ENCODE results near the gene MDM2. TPM values are rescaled to one million over a fixed set of nuclear protein-coding genes. Genes with fewer than 3 reads are reported as not detected.

The MDM2 gene
- total RNA-seq, 3 donors from 2014 or later (not counting 1 experiment from before 2014, with no cell fraction given), result 130 to 143 (median 132) TPM

DNA sequence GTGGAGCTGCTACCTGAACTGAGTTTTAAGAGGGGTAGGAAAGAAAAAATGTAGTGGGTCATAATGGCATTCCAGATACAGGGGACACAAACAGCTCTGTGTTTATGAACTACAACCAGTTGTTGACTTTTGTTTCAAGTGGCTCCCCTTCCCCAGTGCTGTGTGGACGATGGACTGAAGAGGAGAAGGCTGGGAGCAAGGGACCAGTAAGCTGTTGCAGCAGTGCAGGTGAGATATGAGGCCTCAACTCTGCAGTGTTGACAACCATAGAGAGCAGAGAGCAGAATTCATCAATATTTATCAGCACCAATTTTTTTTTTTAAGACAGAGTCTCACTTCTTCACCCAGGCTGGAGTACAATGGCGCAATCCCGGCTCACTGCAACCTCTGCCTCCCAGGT lies 46.6 kb downstream of the MDM2 start:
- H3K4me1 Mint-ChIP-seq, result no peaks in the 10 kb centered on the region
- Histone ChIP-seq H3K4me3 (ENCODE audit: low read length) (no peak overlapping the region), H3K36me3 (ENCODE audit: control insufficient read depth, insufficient read depth, low read length) (no peaks in the 10 kb centered on the region), H3K27me3 (ENCODE audit: control insufficient read depth, insufficient read depth, low read length) (no peaks in the 10 kb centered on the region), H3K9me3 (ENCODE audit: control insufficient read depth, insufficient read depth, low read length) (no peaks in the 10 kb centered on the region), H3K27ac (ENCODE audit: low read length) (no peak overlapping the region), H3K4me1 (ENCODE audit: control insufficient read depth, insufficient read depth, low read length) (no peaks in the 10 kb centered on the region)
- no peaks in the 10 kb centered on the region for H3K36me3 Mint-ChIP-seq
- intact Hi-C loops (cut with micrococcal nuclease), result no loop called here
- WGBS (ENCODE audit: insufficient coverage), result 92% methylated on average over 3 of the region's 3 CpGs
- TF ChIP-seq, protein P1, sequence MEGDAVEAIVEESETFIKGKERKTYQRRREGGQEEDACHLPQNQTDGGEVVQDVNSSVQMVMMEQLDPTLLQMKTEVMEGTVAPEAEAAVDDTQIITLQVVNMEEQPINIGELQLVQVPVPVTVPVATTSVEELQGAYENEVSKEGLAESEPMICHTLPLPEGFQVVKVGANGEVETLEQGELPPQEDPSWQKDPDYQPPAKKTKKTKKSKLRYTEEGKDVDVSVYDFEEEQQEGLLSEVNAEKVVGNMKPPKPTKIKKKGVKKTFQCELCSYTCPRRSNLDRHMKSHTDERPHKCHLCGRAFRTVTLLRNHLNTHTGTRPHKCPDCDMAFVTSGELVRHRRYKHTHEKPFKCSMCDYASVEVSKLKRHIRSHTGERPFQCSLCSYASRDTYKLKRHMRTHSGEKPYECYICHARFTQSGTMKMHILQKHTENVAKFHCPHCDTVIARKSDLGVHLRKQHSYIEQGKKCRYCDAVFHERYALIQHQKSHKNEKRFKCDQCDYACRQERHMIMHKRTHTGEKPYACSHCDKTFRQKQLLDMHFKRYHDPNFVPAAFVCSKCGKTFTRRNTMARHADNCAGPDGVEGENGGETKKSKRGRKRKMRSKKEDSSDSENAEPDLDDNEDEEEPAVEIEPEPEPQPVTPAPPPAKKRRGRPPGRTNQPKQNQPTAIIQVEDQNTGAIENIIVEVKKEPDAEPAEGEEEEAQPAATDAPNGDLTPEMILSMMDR (IDR thresholded peaks at IDR 0.05), result no peak
- DNase-seq (no peak), ATAC-seq (no peak)
- H3K27me3 Mint-ChIP-seq (ENCODE audit: low read depth in 2 of 2), result no peaks in the 10 kb centered on the region
- H3K27ac Mint-ChIP-seq, result no peak overlapping the region
- H3K4me3 Mint-ChIP-seq, result no peak overlapping the region
- H3K9me3 Mint-ChIP-seq, result no peaks in the 10 kb centered on the region

DNA sequence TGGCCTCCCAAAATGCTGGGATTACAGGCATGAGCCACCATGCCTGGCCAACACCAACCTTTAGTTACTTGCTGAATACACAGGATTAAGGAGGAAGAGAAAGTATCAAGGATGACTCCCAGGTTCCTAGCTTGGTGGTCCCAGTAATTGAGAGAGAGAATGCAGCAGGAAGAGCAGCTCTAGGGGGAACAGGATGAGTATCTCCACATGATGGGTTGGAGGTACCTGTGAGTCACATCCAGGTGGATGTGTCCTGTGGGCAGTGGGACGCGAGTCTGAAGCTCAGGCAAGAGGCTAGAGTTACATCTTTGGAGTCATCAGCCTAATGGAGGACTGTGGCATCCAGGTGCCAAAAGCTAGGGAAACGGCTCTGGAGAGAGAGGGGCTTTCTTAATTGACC lies 47.1 kb downstream of the MDM2 start:
- no peaks in the 10 kb centered on the region for H3K9me3 Mint-ChIP-seq
- ATAC-seq, result no peak
- H3K36me3 Mint-ChIP-seq, result no peaks in the 10 kb centered on the region
- H3K4me1 Mint-ChIP-seq, result no peaks in the 10 kb centered on the region
- TF ChIP-seq, protein P1 (IDR thresholded peaks at IDR 0.05), result no peak
- H3K27ac Mint-ChIP-seq, result no peak overlapping the region
- Histone ChIP-seq H3K4me3 (ENCODE audit: low read length) (no peak overlapping the region), H3K27me3 (ENCODE audit: control insufficient read depth, insufficient read depth, low read length) (peaks cover 1% of the 10 kb centered on the region), H3K4me1 (ENCODE audit: control insufficient read depth, insufficient read depth, low read length) (no peaks in the 10 kb centered on the region), H3K9me3 (ENCODE audit: control insufficient read depth, insufficient read depth, low read length) (no peaks in the 10 kb centered on the region), H3K36me3 (ENCODE audit: control insufficient read depth, insufficient read depth, low read length) (no peaks in the 10 kb centered on the region), H3K27ac (ENCODE audit: low read length) (no peak overlapping the region)
- peaks cover 3 to 5% of the 10 kb centered on the region in 2 donors for H3K27me3 Mint-ChIP-seq (ENCODE audit: low read depth in 2 of 2)
- intact Hi-C loops (cut with micrococcal nuclease), result no loop called here
- DNase-seq, result no peak
- 92% methylated on average over 3 of the region's 3 CpGs for WGBS (ENCODE audit: insufficient coverage)
- no peak overlapping the region for H3K4me3 Mint-ChIP-seq

DNA sequence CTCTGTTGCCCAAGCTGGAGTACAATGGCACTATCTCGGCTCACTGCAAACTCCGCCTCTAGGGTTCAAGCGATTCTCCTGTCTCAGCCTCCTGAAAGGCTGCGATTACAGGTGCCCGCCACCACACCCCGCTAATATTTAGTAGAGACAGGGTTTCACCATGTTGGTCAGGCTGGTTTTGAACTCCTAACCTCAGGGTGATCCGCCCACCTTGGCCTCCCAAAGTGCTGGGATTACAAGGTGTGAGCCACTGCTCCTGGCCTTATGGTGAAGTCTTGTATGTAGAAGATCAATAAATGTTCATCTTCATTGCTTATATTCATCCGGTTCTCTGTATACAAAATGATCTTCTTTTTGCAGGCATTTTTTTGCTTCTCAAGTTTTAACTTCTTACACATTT lies 47.8 kb downstream of the MDM2 start:
- no peaks in the 10 kb centered on the region for H3K36me3 Mint-ChIP-seq
- H3K4me1 Mint-ChIP-seq, result no peaks in the 10 kb centered on the region
- H3K27me3 Mint-ChIP-seq (ENCODE audit: low read depth in 2 of 2), result peaks cover 4 to 10% of the 10 kb centered on the region in 2 donors
- Histone ChIP-seq H3K9me3 (ENCODE audit: control insufficient read depth, insufficient read depth, low read length) (no peaks in the 10 kb centered on the region), H3K27me3 (ENCODE audit: control insufficient read depth, insufficient read depth, low read length) (peaks cover 2% of the 10 kb centered on the region), H3K27ac (ENCODE audit: low read length) (no peak overlapping the region), H3K4me3 (ENCODE audit: low read length) (no peak overlapping the region), H3K36me3 (ENCODE audit: control insufficient read depth, insufficient read depth, low read length) (no peaks in the 10 kb centered on the region), H3K4me1 (ENCODE audit: control insufficient read depth, insufficient read depth, low read length) (no peaks in the 10 kb centered on the region)
- ATAC-seq, result no peak
- no peak for DNase-seq
- no peak overlapping the region for H3K27ac Mint-ChIP-seq
- H3K4me3 Mint-ChIP-seq, result no peak overlapping the region
- no peaks in the 10 kb centered on the region for H3K9me3 Mint-ChIP-seq
- TF ChIP-seq, protein P1 (IDR thresholded peaks at IDR 0.05), result no peak
- 94% methylated on average over 7 of the region's 8 CpGs for WGBS (ENCODE audit: insufficient coverage)
- intact Hi-C loops (cut with micrococcal nuclease), result no loop called here

DNA sequence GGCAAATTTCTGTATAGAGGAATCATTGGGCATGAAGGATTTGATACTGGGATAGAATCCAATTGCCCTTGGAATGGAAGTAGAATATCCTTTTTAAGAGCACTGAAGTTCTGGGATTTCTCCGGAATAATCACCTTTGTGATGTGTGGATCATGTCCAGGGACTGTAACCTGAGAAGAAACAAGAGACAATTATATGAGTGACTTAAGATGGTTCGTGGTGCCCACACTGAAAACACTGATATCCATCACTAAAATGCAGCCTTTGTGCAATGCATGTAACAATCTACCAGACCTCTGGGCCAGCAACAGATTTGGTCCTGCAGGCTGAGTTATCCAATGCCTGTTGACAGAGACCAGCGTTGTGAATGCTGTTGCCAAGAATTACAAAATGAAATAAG lies 48.5 kb downstream of the MDM2 start:
- intact Hi-C loops (cut with micrococcal nuclease), result no loop called here
- Mint-ChIP-seq H3K4me3 (no peak overlapping the region), H3K27me3 (ENCODE audit: low read depth in 2 of 2) (peaks cover 4 to 10% of the 10 kb centered on the region in 2 donors), H3K9me3 (no peaks in the 10 kb centered on the region), H3K4me1 (no peaks in the 10 kb centered on the region), H3K36me3 (no peaks in the 10 kb centered on the region), H3K27ac (no peak overlapping the region)
- DNase-seq (no peak), ATAC-seq (no peak)
- no peak overlapping the region for H3K4me3 ChIP-seq (ENCODE audit: low read length)
- peaks cover 2% of the 10 kb centered on the region for H3K27me3 ChIP-seq (ENCODE audit: control insufficient read depth, insufficient read depth, low read length)
- H3K36me3 ChIP-seq (ENCODE audit: control insufficient read depth, insufficient read depth, low read length), result no peaks in the 10 kb centered on the region
- TF ChIP-seq, protein P1 (IDR thresholded peaks at IDR 0.05), result no peak
- H3K27ac ChIP-seq (ENCODE audit: low read length), result no peak overlapping the region
- no peaks in the 10 kb centered on the region for H3K4me1 ChIP-seq (ENCODE audit: control insufficient read depth, insufficient read depth, low read length)
- no peaks in the 10 kb centered on the region for H3K9me3 ChIP-seq (ENCODE audit: control insufficient read depth, insufficient read depth, low read length)
- WGBS (ENCODE audit: insufficient coverage), result 93% methylated on average over 3 of the region's 3 CpGs
